KOPT-K1 (cell line): ENCODE data around the gene PRRX1.

Experiments
- H3K27ac ChIP-seq: fragments of 200-600 bp; sonication (generic); 2 replicates; pipeline ENCODE4 v1.5.1; 2016; ENCODE audit warnings: antibody characterized with exemption, mild to moderate bottlenecking, low read depth, low read length; ENCODE audit not compliant: poor library complexity, severe bottlenecking
- H3K36me3 ChIP-seq: fragments of 200-600 bp; sonication (generic); 2 replicates; pipeline ENCODE4 v1.5.1; 2017; ENCODE audit warnings: antibody characterized with exemption, mild to moderate bottlenecking, low read length, moderate library complexity; ENCODE audit not compliant: insufficient read depth
- H3K9me3 ChIP-seq: fragments of 200-600 bp; sonication (generic); 2 replicates; pipeline ENCODE4 v1.5.1; 2017; ENCODE audit warnings: antibody characterized with exemption, low read length, mild to moderate bottlenecking; ENCODE audit not compliant: insufficient read depth, poor library complexity, severe bottlenecking

PRRX1 gene

DNA sequence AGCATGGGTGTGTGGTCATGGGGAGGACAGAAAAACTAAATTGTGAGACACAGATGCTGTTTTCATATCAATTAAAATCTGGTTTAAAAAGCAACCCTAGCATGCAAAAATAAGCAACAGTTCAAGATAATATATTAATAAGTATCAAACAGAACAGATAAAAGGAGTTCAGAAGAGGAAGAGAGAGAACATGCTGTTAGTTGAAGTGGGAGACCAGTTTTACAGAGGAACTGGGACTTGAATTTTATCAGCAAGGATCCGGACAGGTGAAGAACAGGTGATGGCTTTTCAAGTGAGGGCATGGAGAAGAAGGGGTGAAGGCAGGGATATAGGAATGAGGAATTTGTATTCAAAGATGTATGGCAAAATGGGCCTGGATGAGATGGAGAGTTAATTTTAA is 75.9 kb downstream of the PRRX1 start:
- Histone ChIP-seq H3K27ac (no peak overlapping the region), H3K9me3 (peaks cover 8% of the 10 kb centered on the region), H3K36me3 (no peaks in the 10 kb centered on the region)

DNA sequence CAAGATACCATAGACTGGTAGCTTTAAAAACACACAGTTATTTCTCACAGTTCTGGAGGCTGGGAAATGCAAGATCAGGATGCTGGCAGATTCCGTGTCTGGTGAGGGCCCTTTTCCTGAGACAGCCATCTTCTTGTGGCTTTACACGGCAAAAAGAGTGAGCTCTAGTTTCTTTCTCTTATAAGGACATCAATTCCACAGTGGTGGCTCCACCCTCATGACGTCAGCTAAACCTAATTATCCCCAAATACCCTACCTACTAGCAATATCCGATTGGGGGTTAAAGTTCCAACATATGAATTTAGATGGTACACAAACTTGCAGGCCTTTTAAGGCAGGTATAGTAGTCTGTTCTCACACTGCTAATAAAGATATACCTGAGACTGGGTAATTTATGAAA is 77.7 kb downstream of the PRRX1 start:
- Histone ChIP-seq H3K36me3 (no peaks in the 10 kb centered on the region), H3K27ac (no peak overlapping the region)

DNA sequence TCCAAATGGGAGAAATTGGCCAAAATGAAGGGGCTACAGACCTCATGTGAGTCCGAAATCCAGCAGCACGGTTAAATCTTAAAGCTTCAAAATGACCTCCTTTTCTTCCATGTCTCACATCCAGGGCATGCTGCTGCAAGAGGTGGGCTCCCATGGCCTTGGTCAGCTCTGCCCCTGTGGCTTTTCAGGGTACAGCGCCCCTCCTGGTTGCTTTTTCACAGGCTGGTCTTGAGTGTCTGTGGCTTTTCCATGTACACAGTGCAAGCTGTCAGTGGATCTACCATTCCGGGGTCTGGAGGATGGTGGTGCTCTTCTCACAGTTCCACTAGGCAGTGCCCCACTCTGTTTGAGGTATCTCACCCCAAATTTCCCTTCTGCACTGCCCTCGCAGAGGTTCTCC is 78.7 kb downstream of the PRRX1 start:
- H3K9me3 ChIP-seq, result peaks cover 8% of the 10 kb centered on the region
- no peak overlapping the region for H3K27ac ChIP-seq
- H3K36me3 ChIP-seq, result no peaks in the 10 kb centered on the region

More for the DNA sequence above, 77.7 kb downstream of the PRRX1 start:
- H3K9me3 ChIP-seq, result peaks cover 8% of the 10 kb centered on the region

DNA sequence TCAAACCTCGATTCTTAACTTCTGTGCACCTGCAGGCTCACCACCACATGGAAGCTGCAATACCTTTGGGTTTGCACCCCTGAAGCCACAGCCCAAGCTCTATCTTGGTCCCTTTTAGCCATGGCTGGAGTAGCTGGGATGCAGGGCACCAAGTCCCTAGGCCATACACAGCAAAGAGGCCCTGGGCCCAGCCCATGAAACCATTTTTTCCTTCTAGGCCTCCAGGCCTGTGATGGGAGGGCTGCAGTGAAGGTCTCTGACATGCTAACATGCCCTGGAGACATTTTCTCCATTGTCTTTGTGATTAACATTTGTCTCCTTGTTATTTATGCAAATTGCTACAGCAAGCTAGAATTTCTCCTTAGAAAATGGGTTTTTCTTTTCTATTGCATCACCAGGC is 79.2 kb downstream of the PRRX1 start:
- Histone ChIP-seq H3K27ac (no peak overlapping the region), H3K9me3 (peaks cover 8% of the 10 kb centered on the region)

DNA sequence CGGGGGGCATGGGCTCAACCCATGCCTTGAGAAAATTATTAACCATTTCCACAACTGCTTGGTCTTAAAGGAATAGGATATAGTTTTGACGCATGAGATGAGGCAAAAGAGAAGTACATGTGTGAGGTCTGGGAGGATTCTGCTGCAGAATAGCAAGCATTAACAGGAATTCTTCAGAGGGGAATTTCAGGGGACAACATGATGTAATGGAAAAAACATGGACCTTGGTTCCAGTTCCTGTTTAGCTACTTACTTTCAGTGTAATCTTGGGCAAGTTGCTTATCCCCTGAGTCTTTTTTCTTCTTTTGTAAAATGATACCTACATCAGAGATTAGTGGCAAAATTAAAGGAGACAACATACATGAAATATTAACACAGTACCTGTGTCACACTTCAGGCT is 85.6 kb downstream of the PRRX1 start:
- Histone ChIP-seq H3K27ac (no peak overlapping the region), H3K36me3 (no peaks in the 10 kb centered on the region), H3K9me3 (no peaks in the 10 kb centered on the region)

More for the DNA sequence above, 79.2 kb downstream of the PRRX1 start:
- no peaks in the 10 kb centered on the region for H3K36me3 ChIP-seq

DNA sequence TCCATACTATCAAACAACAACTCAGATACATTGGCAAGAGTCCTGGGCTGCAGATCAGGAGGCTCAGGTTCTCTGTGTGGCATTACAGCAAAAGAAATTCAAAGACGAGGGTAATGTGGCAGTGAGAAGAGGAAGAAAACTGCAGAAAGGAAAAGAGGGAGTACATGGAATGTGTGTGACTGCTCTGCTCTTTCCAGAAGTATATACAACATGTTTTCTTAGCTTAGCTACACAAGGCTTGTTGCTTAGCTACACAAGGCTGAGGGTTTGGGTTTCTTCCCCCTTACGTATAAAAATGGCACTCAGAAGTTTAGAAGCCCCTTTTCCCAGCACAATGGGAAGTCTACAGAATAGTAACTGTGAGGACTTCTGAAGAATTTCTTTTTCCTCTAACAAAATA is 86.0 kb downstream of the PRRX1 start:
- Histone ChIP-seq H3K27ac (no peak overlapping the region), H3K36me3 (no peaks in the 10 kb centered on the region), H3K9me3 (no peaks in the 10 kb centered on the region)

DNA sequence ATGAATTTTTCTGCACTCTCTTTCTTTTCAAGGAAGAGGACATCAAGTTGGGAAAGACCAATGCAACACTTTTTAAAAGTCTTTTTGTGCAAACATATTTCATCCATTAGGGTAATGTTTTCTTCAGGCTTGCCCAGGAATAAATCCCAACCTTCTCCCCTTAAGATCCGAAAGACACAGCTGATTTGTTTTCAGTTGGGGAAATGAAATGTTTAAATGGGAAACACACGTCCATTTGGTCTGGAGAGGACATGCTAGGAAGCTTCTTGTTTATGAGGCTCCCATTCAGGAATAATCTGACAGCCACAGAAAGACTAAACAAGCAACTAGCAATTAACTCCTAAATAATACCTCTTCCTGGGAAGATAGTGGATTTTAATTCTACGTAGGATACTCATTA is 91.9 kb downstream of the PRRX1 start:
- Histone ChIP-seq H3K9me3 (no peaks in the 10 kb centered on the region), H3K36me3 (no peaks in the 10 kb centered on the region), H3K27ac (no peak overlapping the region)

DNA sequence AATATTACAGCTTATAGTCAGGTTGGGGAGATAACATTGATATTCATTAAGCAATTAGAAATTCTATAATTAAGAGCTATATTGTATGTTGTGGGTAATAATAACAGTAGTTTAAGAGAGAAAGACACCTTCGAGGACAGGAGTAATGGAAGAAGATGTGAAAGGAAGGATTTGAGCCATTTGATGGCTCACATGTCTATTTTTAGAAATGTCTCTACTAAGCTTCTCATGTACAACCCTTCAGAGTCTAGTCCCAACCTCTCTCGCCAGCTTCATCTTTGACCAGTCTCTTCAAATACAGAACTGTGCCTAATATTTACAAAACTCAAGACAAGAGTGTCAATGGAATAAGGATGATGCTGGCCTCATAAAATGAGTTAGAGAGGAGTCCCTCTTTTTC is 95.1 kb downstream of the PRRX1 start:
- no peak overlapping the region for H3K27ac ChIP-seq
- H3K36me3 ChIP-seq, result no peaks in the 10 kb centered on the region
- no peaks in the 10 kb centered on the region for H3K9me3 ChIP-seq

DNA sequence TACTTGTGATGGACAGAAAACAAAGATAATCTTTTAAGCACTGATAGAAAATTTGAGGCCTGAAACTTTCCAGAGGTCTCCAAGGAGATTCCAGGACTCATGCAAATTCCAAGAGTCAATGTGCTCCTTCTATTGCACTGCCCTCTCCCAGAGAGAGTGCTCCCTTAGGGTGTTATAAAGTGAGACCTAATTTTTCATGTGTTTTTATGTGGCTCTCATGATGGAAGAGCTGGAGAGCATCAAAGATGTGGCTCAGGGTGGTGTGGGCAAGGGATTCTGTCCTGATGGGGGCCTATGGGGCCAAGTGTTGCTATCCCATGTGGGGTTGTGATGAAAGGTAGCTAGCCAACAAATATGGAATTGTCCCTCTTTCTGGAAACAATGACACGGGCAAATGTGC is 101.3 kb downstream of the PRRX1 start:
- no peaks in the 10 kb centered on the region for H3K9me3 ChIP-seq
- no peak overlapping the region for H3K27ac ChIP-seq
- no peaks in the 10 kb centered on the region for H3K36me3 ChIP-seq

DNA sequence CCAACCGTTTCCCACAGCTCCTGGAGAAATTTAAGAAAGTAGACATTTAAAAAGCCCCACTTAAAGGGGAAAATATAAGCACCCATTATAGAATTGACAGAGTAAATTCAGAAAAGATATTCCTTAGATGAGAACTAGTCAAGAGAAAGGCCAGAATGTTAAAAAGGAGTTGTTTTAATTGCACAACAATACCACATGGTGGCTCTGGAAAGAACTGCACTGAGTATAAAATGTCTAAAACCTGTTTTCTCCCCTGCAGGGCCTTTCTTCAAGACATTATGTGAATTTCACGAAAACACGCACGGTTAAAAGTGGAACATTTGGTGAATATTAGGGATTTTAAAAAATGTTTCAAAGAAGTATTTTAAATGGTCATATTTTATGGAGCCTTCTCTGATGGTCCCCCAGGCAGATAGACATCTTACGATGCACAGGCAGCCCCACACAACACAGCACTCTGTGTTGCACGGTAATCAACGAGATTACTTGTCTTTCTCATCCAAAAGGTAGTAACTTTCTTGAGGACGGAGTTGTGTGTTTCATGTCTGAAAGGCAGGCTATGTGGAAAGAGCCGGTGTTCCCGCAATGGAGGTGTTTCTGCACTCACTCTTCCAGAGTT is 101.9 kb downstream of the PRRX1 start:
- Histone ChIP-seq H3K27ac (no peak overlapping the region), H3K9me3 (no peaks in the 10 kb centered on the region)

DNA sequence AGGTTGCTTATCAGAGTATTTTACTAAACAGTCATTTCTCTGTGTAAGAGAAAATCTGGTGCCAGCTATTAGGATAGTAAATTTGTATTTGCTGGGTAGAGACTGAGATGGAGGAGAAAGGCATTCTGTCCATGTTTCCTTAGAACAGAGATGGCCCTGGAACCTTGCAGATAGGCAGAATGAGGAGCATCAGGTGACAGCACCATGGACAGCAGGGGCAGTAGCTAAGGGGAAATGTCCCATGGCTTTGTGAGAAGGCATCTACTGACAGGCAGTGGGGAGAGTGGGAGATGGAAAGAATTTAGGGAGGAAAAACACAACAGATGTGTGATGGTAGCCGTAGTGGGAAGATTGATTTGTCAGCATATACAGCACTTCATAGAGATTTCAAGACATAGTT is 105.0 kb downstream of the PRRX1 start:
- Histone ChIP-seq H3K9me3 (no peaks in the 10 kb centered on the region), H3K36me3 (no peaks in the 10 kb centered on the region), H3K27ac (no peak overlapping the region)

More for the DNA sequence above, 101.9 kb downstream of the PRRX1 start:
- H3K36me3 ChIP-seq, result no peaks in the 10 kb centered on the region

DNA sequence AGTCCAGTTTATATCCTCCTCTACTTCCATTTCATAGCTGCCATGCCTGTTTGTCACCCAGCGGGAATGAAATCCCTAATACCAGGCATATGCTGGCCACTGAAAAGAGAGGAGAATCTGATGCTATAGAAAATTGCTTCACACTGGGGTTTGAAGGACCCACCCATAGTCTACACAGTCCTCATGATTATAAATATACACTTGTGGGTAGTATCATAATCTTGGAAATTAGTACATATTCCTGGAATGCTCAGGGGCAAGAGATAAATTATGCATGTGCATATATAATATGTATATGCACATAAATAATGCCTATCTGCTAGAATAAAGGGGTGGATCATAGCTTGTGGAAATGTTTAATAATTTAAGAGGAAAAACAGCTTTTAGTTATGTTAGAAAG is 105.8 kb downstream of the PRRX1 start:
- Histone ChIP-seq H3K27ac (no peak overlapping the region), H3K36me3 (no peaks in the 10 kb centered on the region), H3K9me3 (no peaks in the 10 kb centered on the region)

DNA sequence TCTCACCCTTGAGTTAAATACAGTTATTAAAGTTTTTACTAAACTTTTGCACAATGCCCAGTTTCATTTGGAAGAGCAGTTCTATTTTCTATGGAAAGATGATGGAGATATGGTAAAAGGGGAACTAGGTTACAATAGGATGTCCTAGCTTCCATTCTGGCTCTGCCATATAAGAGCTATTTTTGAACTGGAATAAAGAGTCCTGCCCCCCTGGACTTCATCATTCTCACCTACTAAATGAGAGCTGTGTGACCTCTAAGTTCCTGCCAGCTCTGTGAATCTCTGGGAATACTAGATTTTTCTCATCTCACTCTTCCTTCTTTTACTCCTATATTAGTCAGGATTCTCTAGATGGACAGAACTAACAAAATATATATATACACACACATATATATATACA is 106.3 kb downstream of the PRRX1 start:
- H3K36me3 ChIP-seq, result no peaks in the 10 kb centered on the region
- no peak overlapping the region for H3K27ac ChIP-seq
- no peaks in the 10 kb centered on the region for H3K9me3 ChIP-seq

DNA sequence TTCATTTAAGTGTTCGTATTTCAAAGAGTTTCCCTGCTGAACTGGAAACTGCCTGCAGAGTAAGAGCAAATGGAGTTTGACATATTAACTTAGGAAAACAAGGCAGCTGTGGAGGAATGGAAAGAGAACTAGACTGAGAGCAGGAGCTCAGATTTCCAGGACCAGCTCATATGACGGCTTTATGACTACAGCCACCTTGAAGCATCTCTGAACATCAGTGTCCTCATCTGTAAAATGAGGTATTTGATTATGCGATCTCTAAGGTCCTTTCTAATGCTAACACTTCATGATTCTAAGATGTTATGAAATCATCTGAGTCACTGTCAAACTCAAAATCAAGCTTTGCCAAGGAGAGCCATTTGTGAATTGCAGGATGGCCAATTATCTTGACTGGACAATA is 112.3 kb downstream of the PRRX1 start:
- Histone ChIP-seq H3K9me3 (no peaks in the 10 kb centered on the region), H3K36me3 (no peaks in the 10 kb centered on the region), H3K27ac (no peak overlapping the region)

DNA sequence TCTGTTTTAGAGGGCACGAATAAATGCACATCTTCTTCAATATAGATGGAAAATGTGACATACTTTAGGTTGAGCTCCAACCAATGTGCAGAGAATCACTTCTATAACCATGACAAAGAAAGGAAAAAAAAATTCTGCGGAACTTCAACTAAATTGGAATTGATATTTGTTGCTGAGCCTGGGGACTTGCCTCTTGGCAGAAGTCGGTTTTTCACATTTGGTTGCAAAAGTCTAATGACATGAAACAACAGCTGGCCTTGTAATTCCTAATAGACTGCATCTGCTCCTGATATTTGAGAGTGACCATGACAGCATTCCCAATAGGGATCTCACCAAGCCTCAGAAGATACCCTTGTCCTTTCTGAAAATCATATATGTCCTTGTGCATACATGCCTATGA is 112.8 kb downstream of the PRRX1 start:
- Histone ChIP-seq H3K27ac (no peak overlapping the region), H3K36me3 (no peaks in the 10 kb centered on the region), H3K9me3 (no peaks in the 10 kb centered on the region)
